Lower lobe of right lung (tissue), 2 donors: ENCODE results near the gene TMOD1. TPM values are rescaled to one million over a fixed set of nuclear protein-coding genes. Genes with fewer than 3 reads are reported as not detected.

Experiments used
- ATAC-seq, 2 donors: fragments of 200-7000 bp; cut with Tn5 transposase; one replicate each; pipeline ENCODE4 v1.9.1; 2020 to 2022; ENCODE audit warnings: mild to moderate bottlenecking in 2 of 2, moderate library complexity in 2 of 2
- DNase-seq: peaks from one replicate; pipeline ENCODE4 v3.0.0-alpha.2; 2020
- H3K27ac ChIP-seq: fragments of 200-600 bp; one replicate; pipeline ENCODE4 v1.8.0; 2022
- H3K27me3 ChIP-seq: fragments of 200-600 bp; one replicate; pipeline ENCODE4 v1.8.0; 2022; ENCODE audit warnings: low read depth
- H3K36me3 ChIP-seq: fragments of 200-600 bp; one replicate; pipeline ENCODE4 v1.8.0; 2022; ENCODE audit warnings: mild to moderate bottlenecking
- H3K4me1 ChIP-seq: fragments of 200-600 bp; one replicate; pipeline ENCODE4 v1.8.0; 2022
- H3K4me3 ChIP-seq: fragments of 200-600 bp; one replicate; pipeline ENCODE4 v1.8.0; 2022; ENCODE audit warnings: mild to moderate bottlenecking
- H3K9me3 ChIP-seq: fragments of 200-600 bp; one replicate; pipeline ENCODE4 v1.8.0; 2022
- CTCF ChIP-seq: fragments of 200-600 bp; IDR thresholded peaks from one replicate; pipeline ENCODE4 v1.8.0; 2022; ENCODE audit warnings: antibody characterized with exemption, mild to moderate bottlenecking
- intact Hi-C: fragments of 100-400 bp; cut with DNase I; formaldehyde crosslinking; loops from one replicate; pipeline ENCODE4 v1.11.0; 2022
- total RNA-seq: library from RNA; stranded (reverse); fragmentation: NEBNext Ultra II Directional; extraction: Animal tissue kit (Norgen Biotek cat#: 25700); gene quantifications from one replicate; pipeline ENCODE4 v1.2.1, GENCODE V29; 2021
- donor health status: DM: no; HTN: yes; CAD: no; lungs with severe emphysema.

TMOD1 gene
- total RNA-seq, 1 donor from 2014 or later: 7.9 TPM

- ATAC-seq (peak; percentile 32 to 71), DNase-seq (no peak)
- Histone ChIP-seq H3K9me3 (no peaks in the 10 kb centered on the region), H3K27me3 (no peaks in the 10 kb centered on the region), H3K4me1 (no peaks in the 10 kb centered on the region), H3K27ac (no peak overlapping the region), H3K4me3 (no peak overlapping the region), H3K36me3 (no peaks in the 10 kb centered on the region)
- TF ChIP-seq CTCF: no peak
- intact Hi-C loops: no loop called here
These were observed 90.1 kb downstream of the TMOD1 start for GRCh38 chr9:97591535-97591934.

GRCh38 chr9:97592126-97592525 is 90.7 kb downstream of the TMOD1 start:
- H3K27ac ChIP-seq: no peak overlapping the region
- no peaks in the 10 kb centered on the region for H3K27me3 ChIP-seq
- no peaks in the 10 kb centered on the region for H3K9me3 ChIP-seq
- peaks cover 1% of the 10 kb centered on the region for H3K4me1 ChIP-seq
- no peak for TF ChIP-seq CTCF
- intact Hi-C loops: no loop called here
- DNase-seq (no peak), ATAC-seq (no peak)
- H3K36me3 ChIP-seq: no peaks in the 10 kb centered on the region
- no peak overlapping the region for H3K4me3 ChIP-seq

GRCh38 chr9:97593960-97594359 is 92.5 kb downstream of the TMOD1 start:
- H3K27ac ChIP-seq: no peak overlapping the region
- no peak for TF ChIP-seq CTCF
- no peak for ATAC-seq
- intact Hi-C loops: no loop called here
- no peaks in the 10 kb centered on the region for H3K36me3 ChIP-seq
- H3K4me3 ChIP-seq: no peak overlapping the region
- H3K4me1 ChIP-seq: peaks cover 13% of the 10 kb centered on the region
- no peaks in the 10 kb centered on the region for H3K27me3 ChIP-seq
- H3K9me3 ChIP-seq: no peaks in the 10 kb centered on the region
- no peak for DNase-seq

- DNase-seq (no peak), ATAC-seq (no peak)
- Histone ChIP-seq H3K4me3 (no peak overlapping the region), H3K27me3 (no peaks in the 10 kb centered on the region), H3K9me3 (no peaks in the 10 kb centered on the region), H3K4me1 (peaks cover 13% of the 10 kb centered on the region), H3K36me3 (peaks cover 2% of the 10 kb centered on the region), H3K27ac (no peak overlapping the region)
- intact Hi-C loops: no loop called here
- TF ChIP-seq CTCF: no peak
These were observed 93.0 kb downstream of the TMOD1 start for GRCh38 chr9:97594381-97594921.

- ATAC-seq (no peak), DNase-seq (no peak)
- H3K4me1 ChIP-seq: peaks cover 13% of the 10 kb centered on the region
- peaks cover 26% of the 10 kb centered on the region for H3K36me3 ChIP-seq
- no peak overlapping the region for H3K4me3 ChIP-seq
- H3K9me3 ChIP-seq: no peaks in the 10 kb centered on the region
- no peaks in the 10 kb centered on the region for H3K27me3 ChIP-seq
- no peak for TF ChIP-seq CTCF
- no peak overlapping the region for H3K27ac ChIP-seq
- intact Hi-C loops: no loop called here
These were observed 95.4 kb downstream of the TMOD1 start for GRCh38 chr9:97596906-97597305.
